ENCODE results near the gene SLC38A5.

GRCh38 chrX:48513670-48514069 lies 43.6 kb upstream of the SLC38A5 start:
- no peak for TF ChIP-seq CTCF (conservative IDR thresholded peaks at IDR 0.05)
- no peak for TF ChIP-seq EZH2 (IDR thresholded peaks at IDR 0.05; ENCODE audit: low read depth)

All from PC-9 (cell line).